Thyroid gland (tissue), 4 donors: ENCODE results near the gene COX19.

Experiments used
- POLR2A ChIP-seq, 2 donors: fragments of 450-650 bp; IDR thresholded peaks; one replicate each; pipeline ENCODE4 v1.6.1; 2017; ENCODE audit warnings: antibody characterized with exemption in 2 of 2, mild to moderate bottlenecking in 2 of 2, moderate library complexity in 1 of 2
- TF ChIP-seq, protein P1 (sequence below), 6 experiments: fragments of 200-600 bp in 3 of 6; fragments of 450-650 bp in 3 of 6; sonication (generic) in 3 of 6; IDR thresholded peaks; one replicate each; pipeline ENCODE4 v1.5.1; 2016 to 2019; ENCODE audit warnings: antibody characterized with exemption in 6 of 6, mild to moderate bottlenecking in 2 of 6, inconsistent platforms in 1 of 6, moderate library complexity in 1 of 6

DNA sequence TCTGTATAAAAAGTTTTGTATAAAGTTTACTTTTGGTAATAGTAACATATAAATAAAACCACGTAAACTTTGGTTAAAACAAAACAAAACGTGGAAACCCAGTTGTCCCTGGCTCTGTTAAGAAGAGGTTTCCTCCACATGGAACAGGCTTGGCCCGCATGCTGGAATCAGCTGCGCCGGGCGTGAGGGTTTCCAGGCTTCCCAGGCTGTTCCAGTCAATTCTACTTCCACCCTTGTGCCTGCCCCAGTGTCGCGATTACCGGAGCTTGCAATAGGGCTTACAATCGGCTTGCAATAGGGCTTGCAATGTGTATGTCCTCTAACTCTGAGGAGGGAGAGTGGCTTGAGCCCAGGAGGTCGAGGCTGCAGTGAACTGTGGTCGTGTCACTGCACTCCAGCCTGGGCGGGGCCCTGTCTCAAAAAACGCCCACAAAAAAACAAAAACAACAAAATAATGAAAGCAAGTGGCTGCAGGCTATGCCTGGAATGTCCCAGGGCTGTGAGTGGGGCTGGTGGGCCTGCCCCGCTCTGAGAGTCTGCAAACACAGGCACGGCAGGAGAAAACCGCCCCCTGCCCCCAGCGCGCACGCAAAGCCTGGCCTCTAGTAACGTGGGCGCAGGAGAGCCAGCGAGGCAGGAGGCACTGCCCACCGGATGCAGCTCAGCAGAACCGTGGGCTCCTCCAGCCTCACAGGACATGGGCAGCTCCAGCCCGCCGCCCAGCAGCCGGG lies 24.0 kb upstream of the COX19 start:
- TF ChIP-seq, protein P1, sequence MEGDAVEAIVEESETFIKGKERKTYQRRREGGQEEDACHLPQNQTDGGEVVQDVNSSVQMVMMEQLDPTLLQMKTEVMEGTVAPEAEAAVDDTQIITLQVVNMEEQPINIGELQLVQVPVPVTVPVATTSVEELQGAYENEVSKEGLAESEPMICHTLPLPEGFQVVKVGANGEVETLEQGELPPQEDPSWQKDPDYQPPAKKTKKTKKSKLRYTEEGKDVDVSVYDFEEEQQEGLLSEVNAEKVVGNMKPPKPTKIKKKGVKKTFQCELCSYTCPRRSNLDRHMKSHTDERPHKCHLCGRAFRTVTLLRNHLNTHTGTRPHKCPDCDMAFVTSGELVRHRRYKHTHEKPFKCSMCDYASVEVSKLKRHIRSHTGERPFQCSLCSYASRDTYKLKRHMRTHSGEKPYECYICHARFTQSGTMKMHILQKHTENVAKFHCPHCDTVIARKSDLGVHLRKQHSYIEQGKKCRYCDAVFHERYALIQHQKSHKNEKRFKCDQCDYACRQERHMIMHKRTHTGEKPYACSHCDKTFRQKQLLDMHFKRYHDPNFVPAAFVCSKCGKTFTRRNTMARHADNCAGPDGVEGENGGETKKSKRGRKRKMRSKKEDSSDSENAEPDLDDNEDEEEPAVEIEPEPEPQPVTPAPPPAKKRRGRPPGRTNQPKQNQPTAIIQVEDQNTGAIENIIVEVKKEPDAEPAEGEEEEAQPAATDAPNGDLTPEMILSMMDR (IDR thresholded peaks at IDR 0.05), result no peak
- TF ChIP-seq POLR2A (IDR thresholded peaks at IDR 0.05), result no peak
